GM21717 (cell line): ENCODE data around the gene RALGPS1.

ENCODE experiments used
- ATAC-seq: cut with Tn5 transposase; IDR thresholded peaks from one replicate; pipeline ENCODE4 v1.9.1; 2021; ENCODE audit warnings: mild to moderate bottlenecking, moderate library complexity; ENCODE audit not compliant: unreplicated experiment

RALGPS1 gene

GRCh38 chr9:127075624-127076372, 161.2 kb downstream of the RALGPS1 start:
- ATAC-seq: no peak

- ATAC-seq: no peak
These were observed 162.5 kb downstream of the RALGPS1 start for GRCh38 chr9:127076860-127077643.

GRCh38 chr9:127077644-127077946, 163.0 kb downstream of the RALGPS1 start:
- no peak for ATAC-seq

- ATAC-seq: no peak
These were observed 163.8 kb downstream of the RALGPS1 start for GRCh38 chr9:127078336-127078735.

- no peak for ATAC-seq
These were observed 164.4 kb downstream of the RALGPS1 start for GRCh38 chr9:127078988-127079387.

- ATAC-seq: no peak
These were observed 165.0 kb downstream of the RALGPS1 start for GRCh38 chr9:127079446-127080140.

- no peak for ATAC-seq
These were observed 166.9 kb downstream of the RALGPS1 start for GRCh38 chr9:127081250-127082185.

- ATAC-seq: no peak
These were observed 168.8 kb downstream of the RALGPS1 start for GRCh38 chr9:127083138-127083980.

GRCh38 chr9:127084076-127085039, 169.8 kb downstream of the RALGPS1 start:
- no peak for ATAC-seq

- no peak for ATAC-seq
These were observed 170.6 kb downstream of the RALGPS1 start for GRCh38 chr9:127085186-127085585.

- no peak for ATAC-seq
These were observed 172.2 kb downstream of the RALGPS1 start for GRCh38 chr9:127086771-127087170.

GRCh38 chr9:127087411-127087810, 172.8 kb downstream of the RALGPS1 start:
- ATAC-seq: no peak

GRCh38 chr9:127087836-127088235, 173.3 kb downstream of the RALGPS1 start:
- no peak for ATAC-seq

- ATAC-seq: no peak
These were observed 174.4 kb downstream of the RALGPS1 start for GRCh38 chr9:127088724-127089615.

GRCh38 chr9:127089631-127090081, 175.1 kb downstream of the RALGPS1 start:
- no peak for ATAC-seq

GRCh38 chr9:127090341-127090985, 175.9 kb downstream of the RALGPS1 start:
- no peak for ATAC-seq

GRCh38 chr9:127091526-127091925, 176.9 kb downstream of the RALGPS1 start:
- no peak for ATAC-seq
